ENCODE measurements around the gene SNRPE.

GRCh38 chr1:203858055-203858454, 3.3 kb upstream of the SNRPE start:
- TF ChIP-seq, protein P1, sequence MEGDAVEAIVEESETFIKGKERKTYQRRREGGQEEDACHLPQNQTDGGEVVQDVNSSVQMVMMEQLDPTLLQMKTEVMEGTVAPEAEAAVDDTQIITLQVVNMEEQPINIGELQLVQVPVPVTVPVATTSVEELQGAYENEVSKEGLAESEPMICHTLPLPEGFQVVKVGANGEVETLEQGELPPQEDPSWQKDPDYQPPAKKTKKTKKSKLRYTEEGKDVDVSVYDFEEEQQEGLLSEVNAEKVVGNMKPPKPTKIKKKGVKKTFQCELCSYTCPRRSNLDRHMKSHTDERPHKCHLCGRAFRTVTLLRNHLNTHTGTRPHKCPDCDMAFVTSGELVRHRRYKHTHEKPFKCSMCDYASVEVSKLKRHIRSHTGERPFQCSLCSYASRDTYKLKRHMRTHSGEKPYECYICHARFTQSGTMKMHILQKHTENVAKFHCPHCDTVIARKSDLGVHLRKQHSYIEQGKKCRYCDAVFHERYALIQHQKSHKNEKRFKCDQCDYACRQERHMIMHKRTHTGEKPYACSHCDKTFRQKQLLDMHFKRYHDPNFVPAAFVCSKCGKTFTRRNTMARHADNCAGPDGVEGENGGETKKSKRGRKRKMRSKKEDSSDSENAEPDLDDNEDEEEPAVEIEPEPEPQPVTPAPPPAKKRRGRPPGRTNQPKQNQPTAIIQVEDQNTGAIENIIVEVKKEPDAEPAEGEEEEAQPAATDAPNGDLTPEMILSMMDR (conservative IDR thresholded peaks at IDR 0.05; ENCODE audit: low read length): no peak
- TF ChIP-seq EZH2phosphoT487 (IDR thresholded peaks at IDR 0.05; ENCODE audit: borderline replicate concordance): no peak

Data from Loucy (cell line).